ENCODE measurements around the gene LUM. TPM values are rescaled to one million over a fixed set of nuclear protein-coding genes. Genes with fewer than 3 reads are reported as not detected.

Gene LUM, protein sequence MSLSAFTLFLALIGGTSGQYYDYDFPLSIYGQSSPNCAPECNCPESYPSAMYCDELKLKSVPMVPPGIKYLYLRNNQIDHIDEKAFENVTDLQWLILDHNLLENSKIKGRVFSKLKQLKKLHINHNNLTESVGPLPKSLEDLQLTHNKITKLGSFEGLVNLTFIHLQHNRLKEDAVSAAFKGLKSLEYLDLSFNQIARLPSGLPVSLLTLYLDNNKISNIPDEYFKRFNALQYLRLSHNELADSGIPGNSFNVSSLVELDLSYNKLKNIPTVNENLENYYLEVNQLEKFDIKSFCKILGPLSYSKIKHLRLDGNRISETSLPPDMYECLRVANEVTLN
- 0.27 TPM for total RNA-seq

DNA sequence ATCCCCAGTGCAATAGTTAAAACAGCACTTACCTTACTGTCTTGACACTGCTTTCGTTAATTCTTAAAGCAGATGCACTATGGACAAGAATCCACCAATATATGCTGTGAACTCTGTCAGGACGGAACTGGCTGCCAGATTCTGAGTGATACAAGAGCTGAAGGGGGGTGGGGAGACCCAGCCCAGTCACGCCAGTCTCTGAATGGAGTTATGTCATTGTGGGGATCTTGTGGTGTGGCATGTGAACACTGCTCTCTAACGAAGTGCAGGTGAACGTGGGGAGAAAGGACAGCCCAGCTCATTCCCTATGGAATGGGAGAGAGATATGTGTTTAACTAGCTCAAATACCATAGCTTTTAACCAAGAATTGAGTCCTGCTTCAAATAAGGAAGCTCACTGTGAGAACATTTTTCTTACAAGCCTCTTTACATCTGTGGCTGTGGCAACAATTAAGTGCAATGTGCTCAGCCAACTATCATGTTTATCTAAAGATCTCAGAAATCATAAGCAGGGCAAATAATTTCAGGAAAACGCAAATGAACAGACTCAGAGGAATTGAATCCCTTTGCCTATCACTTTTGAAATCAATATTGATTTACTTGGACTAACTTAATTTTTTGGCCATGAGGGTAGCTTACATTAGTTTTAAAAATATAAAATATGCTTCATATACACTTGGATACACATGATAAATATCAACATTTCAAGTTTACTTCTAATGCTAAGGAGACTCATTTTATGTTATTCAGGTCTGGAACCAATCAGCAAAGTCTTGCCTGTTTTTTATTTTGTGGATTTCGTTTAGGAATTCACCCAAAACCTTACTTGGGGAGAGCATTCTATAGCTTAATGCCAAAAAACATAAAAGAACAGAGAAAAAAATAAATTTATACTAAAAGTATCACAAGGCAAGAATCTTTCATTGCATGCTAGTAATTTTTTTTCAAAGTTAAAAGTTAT is at the start of gene LUM:
Gene LUM, minus strand, starts transcription at position 129 of the 960 bp plus-strand sequence. CDS start 2,515 bp downstream, outside the sequence.
- no peak for DNase-seq (ENCODE audit: low read depth in 2 of 3, low spot score in 2 of 3)

GRCh38 chr12:91161009-91161408 is 49.7 kb upstream of the LUM start:
- no peak for DNase-seq (ENCODE audit: low read depth in 2 of 3, low spot score in 2 of 3)

DNA sequence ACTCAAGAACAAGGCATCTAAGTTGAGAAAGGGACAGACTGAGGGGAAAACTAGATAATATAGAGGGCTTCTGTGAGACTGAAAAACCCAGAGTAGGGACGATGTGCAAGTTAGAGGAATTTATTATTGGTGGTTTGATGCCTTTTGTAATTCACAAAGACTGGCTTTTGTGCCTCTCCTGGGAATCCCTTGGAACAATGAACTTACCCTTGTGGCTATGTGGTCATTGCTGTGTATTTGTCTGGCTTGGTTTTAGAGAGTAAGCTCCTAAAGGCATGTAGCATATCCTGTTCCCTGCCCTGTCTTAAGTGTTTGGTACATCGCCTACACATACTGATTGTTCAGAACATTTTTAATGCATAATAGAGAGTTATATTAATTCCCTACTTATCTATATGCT is 44.7 kb upstream of the LUM start:
- DNase-seq (ENCODE audit: low read depth in 2 of 3, low spot score in 2 of 3) = no peak

- DNase-seq (ENCODE audit: low read depth in 2 of 3, low spot score in 2 of 3) = no peak
Measured at GRCh38 chr12:91154131-91154530, 42.8 kb upstream of the LUM start.

- no peak for DNase-seq (ENCODE audit: low read depth in 2 of 3, low spot score in 2 of 3)
Measured at GRCh38 chr12:91144053-91144452, 32.8 kb upstream of the LUM start.

- DNase-seq (ENCODE audit: low read depth in 2 of 3, low spot score in 2 of 3) = no peak
Measured at GRCh38 chr12:91143206-91143605, 31.9 kb upstream of the LUM start.

- DNase-seq (ENCODE audit: low read depth in 2 of 3, low spot score in 2 of 3) = no peak
Measured at GRCh38 chr12:91142221-91142631, 30.9 kb upstream of the LUM start.

GRCh38 chr12:91140026-91140931 is 29.0 kb upstream of the LUM start:
- DNase-seq (ENCODE audit: low read depth in 2 of 3, low spot score in 2 of 3) = no peak

GRCh38 chr12:91139286-91139685 is 28.0 kb upstream of the LUM start:
- no peak for DNase-seq (ENCODE audit: low read depth in 2 of 3, low spot score in 2 of 3)

DNA sequence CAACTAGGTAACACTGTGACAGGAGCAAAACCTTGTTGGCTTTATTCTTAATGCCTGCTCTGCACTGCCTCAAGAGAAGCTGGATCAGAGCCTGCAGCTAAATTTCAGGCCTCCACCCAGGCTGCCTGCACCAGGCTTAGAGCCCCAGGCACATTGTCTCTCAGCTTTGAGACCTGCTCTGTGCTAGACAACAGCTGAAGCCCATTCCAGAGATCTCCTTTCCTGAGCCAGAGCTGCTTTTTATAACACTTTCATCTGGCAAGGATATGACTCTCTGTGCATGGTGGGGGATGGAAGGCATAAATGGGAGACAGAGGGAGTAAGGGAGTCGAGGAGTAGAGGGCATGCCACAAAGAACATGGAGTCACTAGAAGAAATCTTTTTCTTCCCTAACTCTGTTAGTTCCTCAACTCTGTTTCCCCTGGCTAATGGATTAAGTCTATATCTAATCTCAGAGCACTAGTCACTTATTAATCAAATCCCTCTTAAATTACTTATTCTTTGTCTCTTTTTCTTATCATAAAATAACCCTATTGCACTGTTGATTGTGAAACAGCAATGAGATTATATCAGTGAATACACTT is 27.1 kb upstream of the LUM start:
- no peak for DNase-seq (ENCODE audit: low read depth in 2 of 3, low spot score in 2 of 3)

GRCh38 chr12:91133871-91134270 is 22.6 kb upstream of the LUM start:
- DNase-seq (ENCODE audit: low read depth in 2 of 3, low spot score in 2 of 3) = no peak

DNA sequence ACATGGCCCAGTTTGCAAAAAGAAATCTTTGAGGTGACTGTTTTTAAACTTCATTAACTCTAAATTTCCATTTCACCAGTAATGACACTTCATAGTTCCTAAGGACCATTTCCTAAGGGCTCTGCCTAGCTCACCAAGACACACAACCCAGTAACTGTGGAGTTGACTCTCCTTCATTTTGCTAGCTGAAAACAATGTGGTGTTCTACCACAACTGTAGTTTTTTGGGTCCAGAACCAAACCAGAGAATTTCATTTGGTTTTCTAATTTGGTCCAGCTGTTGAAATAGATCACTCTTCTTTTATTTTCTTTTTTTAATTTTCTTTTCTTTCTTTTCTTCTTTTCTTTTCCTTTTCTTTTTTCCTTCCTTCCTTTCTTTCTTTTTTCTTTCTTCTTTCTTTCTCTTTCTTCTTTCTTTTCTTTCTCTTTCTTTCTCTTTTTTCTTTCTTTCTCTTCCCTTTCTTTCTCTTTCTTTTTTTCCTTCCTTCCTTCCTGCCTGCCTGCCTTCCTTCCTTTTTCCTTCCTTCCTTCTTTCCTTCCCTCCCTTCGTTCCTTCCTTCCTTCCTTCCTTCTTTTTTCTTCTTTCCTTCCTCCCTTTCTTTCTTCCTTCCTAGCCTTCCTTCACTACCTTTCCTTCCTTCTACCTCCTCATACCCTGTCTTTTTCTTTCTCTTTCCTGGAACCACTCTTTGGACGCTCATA is 18.5 kb upstream of the LUM start:
- DNase-seq (ENCODE audit: low read depth in 2 of 3, low spot score in 2 of 3) = no peak

DNA sequence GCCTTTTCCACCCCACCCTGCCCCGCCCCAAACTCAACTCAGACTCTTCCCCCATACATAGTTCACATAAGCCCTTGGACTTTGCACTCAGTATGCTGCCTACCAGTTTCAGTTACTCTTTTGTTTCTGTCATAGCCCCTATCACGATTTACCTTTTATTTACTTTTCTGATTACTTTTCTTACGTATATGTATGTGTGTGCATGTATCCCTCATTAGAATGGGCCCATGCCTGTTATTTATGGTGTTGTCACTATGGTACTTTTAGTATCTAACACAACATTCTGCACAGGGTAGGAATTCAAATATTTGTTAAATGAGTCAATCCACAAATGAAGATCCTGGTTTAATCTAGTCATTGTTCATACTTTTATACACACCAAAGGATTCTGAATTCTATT is 16.5 kb upstream of the LUM start:
- no peak for DNase-seq (ENCODE audit: low read depth in 2 of 3, low spot score in 2 of 3)

- DNase-seq (ENCODE audit: low read depth in 2 of 3, low spot score in 2 of 3) = no peak
Measured at GRCh38 chr12:91127306-91127705, 16.0 kb upstream of the LUM start.

DNA sequence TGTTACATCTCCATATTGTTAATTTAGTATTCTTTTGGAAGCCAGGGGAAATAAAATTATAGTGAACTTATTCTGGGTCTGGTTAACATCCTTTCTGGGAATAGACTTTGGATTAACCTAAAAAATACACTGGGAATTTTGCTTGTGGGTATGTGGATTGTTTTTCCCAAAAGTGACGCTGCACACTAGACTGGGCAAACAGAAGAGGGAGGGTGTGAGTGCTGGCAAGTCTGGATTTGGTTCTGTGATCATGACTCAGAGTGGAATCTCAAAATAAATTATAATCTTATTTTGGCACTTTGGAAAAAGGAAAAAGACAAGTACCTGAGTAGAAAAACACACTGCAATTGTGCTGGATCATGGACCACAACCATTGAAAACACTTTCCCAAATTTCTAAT is 15.2 kb upstream of the LUM start:
- DNase-seq (ENCODE audit: low read depth in 2 of 3, low spot score in 2 of 3) = no peak

- DNase-seq (ENCODE audit: low read depth in 2 of 3, low spot score in 2 of 3) = no peak
Measured at GRCh38 chr12:91123236-91123916, 12.1 kb upstream of the LUM start.

- DNase-seq (ENCODE audit: low read depth in 2 of 3, low spot score in 2 of 3) = no peak
Measured at GRCh38 chr12:91120781-91121180, 9.5 kb upstream of the LUM start.

DNA sequence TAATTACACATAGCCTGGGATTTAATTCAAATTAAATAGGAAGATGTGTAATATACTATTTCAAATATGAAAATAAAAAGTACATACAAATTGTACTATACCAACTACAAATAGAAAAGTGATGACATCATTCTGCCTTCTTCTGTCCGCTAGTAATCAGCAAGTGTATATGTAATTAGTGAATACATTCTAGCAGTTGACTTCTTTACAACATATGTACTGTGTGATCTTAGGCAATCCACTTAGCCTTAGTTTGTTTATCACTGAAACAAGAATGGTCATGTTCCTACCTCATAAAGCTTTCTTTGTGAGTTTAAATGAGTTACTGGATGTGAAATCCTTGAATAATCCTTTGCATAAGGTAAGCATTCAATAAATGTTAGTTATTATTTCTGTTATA is 7.8 kb upstream of the LUM start:
- DNase-seq (ENCODE audit: low read depth in 2 of 3, low spot score in 2 of 3) = no peak

GRCh38 chr12:91113621-91114020 is 2.3 kb upstream of the LUM start:
- DNase-seq (ENCODE audit: low read depth in 2 of 3, low spot score in 2 of 3) = no peak
